SW480 (cell line): ENCODE data around the gene ELOVL2.

Experiments
- DNase-seq: peaks from one replicate; pipeline ENCODE4 v3.0.0-alpha.2; 2016; ENCODE audit warnings: low spot score

The ELOVL2 gene

DNA sequence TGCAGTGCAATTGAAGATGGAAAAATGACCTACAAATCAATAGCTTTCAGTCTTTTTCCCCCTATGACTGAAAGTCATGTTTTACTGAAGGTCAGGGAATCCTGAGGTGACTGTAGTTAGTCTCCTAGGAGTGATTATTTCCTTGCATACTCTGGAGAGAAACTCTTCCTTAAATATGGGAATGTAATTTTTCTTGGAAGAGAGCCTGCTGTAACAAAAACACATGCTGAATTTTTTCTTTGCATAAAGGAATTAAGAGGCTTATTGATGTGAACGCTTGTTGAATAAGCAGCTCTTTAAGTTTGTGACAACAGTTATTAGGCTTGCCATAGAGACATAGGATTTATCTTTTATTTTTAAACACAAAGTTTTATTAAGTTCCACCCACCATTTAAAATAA, 64.5 kb downstream of the ELOVL2 start:
- DNase-seq: no peak

DNA sequence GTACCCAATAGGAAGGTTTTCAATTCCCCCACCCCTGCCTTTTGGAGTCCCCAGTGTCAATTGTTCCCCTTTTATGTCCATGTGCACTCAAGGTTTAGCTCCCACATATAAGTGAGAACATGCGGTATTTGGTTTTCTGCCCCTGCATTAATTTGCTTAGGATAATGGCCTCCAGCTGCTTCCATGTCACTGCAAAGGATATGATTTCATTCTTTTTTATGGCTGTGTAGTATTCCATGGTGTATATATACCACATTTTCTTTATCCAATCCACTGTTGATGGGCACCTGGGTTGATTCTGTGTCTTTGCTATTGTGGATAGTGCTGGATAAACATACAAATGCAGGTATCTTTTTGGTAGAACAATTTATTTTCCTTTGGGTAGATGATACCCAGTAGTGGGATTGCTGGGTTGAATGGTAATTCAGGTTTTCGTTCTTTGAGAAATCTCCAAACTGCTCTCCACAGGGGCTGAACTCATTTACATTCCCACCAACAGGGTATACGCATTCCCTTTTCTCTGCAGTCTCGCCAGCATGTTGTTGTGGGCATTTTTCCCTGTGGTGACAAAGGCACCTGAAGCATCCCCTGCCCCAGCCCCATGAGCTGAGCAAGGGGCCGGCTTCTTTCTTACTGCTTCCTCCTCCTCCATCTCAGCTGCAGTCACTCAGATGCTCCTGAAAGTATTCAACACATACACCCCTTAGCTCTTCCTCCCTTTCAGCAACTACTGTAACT, 66.7 kb downstream of the ELOVL2 start:
- DNase-seq: no peak

DNA sequence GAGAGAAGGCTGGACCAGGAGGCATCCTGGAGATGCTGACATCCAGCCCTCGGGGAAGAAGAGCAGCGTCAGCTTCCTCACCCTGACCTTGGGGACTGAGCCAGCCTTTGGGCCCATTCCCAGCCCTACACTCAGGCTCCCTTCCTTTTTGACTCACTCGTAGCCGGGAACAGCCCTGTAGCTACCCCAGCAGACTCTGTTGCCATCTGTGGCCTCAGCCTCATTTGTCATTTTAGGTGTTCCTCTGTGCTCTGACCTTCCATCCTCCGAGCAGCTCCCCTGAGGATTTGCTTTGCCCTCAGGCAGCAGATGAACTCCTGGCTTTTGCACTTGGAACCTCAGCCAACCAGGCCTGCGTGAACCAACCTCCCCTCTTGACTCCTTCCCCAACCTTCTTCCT, 67.5 kb downstream of the ELOVL2 start:
- DNase-seq: no peak

DNA sequence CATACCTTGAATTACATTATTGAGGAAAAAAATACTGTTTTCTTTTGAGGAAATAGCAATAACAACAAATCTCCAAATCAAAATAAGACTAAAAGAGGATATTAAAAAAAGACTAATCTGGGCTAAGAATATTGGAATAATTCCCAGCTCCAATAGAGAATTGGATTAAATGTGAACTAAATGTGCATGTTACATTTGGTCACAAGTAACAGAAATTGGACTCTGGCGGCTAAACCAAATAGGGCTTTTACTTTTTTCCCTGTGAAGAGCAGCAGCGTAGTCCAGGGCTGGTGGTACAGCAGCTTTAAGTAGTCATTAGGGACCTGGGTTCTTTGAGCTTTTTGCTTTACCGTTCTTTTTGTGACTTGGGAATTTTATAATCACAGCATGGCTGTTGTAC, 71.9 kb downstream of the ELOVL2 start:
- DNase-seq: no peak

DNA sequence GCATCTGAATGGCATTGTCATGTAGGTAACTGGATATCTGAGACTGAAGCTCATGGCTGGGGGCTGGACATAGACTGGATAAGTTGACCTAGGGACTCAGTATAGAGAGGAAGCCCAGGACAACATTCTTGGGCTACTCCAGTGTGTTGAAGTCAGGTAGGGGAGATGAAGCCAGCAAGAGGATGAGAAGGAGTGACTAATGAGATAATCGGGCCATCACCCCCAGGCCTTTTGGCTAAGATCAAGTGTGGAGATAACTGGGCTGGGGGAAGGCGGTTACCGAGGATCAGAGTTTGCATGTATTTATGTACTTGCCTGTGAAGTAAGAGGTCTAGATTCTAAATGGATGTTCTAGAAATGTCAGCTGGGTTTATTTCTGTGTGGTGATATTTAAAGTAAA, 73.4 kb downstream of the ELOVL2 start:
- no peak for DNase-seq

DNA sequence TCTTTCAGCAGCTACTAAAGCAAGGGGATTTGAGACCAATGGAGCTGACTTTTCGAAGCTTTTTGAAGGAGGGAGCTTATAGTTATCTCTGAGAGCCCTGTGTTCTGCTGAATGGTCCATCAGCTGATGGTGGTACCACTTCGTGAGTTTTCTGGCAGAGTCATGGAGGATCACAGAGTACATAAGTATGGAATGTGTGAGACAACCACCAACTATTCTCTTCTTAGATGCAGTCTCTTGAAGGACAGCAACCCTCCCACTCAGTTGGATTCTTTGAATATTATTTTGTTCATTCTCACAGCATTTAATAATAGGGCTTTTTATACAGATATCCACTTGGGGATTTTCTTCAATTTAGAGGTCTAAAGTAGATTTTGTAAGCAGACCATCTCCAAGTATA, 75.3 kb downstream of the ELOVL2 start:
- DNase-seq: no peak

DNA sequence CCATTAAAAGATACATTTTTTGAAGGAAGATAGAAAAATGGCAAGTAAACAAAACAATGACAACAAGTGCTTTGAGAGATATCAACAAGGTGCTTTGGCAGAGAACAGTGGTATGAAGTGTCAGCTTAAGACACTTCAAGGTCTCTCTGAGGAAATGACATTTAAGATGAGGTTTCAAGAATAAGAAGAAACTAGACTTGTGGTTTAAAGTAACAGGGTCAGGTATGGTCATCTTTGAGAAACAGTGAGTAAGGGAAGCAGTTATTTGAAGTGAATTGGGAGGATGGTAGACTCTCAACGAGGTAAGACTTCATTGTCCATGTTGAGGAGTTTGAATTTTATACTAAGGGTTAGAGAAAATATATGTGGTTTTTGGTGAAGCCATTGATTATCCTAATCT, 79.4 kb downstream of the ELOVL2 start:
- DNase-seq: no peak

DNA sequence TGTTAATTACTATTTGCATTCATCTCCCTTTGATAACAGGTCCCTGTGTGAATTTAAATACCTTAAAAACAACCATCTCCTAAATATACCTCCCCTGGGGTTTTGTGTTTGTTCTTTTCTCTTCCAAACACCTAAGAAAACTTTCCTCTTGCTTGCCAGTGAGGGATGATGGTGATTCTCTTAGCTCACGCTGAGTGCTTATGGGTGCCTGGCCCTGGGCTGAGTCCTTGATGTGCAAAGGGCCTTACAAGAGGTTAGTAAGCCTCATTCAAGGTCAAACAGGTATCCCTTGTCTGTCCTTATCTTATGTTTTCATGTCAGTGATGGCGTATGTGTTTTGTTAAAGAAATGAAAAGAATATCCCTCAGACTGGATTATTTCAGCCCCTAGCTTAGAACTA, 81.0 kb downstream of the ELOVL2 start:
- DNase-seq: no peak

DNA sequence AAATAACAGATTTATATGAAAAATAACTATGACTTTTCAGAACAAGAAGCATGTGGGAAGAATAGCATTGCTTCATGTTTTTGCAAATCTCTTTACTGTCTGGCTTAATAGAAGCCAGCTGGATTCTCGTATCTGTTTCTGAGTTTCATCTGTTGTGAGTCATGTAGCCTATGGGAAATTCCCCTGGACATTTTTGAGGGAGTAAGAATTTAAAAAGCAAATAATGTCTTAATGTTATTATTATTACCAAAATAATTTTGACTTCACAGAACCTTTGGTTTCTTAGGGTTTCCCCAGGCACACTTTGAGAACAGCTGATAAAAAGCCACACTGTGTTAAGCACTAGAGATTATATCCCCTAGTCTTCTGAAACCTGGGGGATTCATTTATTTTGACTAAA, 81.4 kb downstream of the ELOVL2 start:
- no peak for DNase-seq

DNA sequence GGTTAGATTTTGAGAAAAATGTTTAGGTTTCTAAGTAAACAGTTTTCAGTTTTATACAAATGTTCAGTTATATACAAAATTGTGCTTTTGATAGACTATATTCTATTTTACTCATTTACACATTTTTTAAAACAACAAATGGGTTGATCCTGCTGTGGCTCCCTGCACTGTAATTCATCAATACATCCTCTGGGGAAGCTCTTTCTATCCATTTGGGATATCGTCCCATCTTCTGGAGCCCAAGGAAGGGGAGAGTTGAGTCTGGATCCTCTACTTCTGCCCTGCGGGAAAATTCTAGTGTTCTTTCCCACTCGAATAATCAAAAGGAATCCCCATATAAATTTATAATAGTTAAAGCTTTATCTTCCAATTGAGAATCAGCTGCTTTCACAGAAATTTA, 82.3 kb downstream of the ELOVL2 start:
- no peak for DNase-seq

DNA sequence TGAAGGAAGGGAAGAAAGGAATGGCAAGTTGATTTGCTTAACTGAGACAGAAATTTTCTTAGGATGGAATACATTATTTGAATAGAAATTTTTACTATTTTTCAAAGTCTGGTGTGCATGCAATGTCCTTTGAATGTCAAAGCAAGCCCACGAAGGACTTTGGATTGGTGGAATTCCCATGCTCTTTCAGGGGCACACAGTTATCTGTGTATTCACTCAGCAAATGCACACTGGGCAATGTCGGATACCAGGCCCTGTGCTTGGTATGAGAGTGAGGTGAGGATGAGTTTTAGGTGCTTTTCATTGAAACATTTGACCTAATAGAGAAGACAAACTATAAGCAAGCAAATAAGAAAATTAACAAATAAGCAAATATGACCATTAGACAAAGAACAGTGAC, 83.9 kb downstream of the ELOVL2 start:
- no peak for DNase-seq

DNA sequence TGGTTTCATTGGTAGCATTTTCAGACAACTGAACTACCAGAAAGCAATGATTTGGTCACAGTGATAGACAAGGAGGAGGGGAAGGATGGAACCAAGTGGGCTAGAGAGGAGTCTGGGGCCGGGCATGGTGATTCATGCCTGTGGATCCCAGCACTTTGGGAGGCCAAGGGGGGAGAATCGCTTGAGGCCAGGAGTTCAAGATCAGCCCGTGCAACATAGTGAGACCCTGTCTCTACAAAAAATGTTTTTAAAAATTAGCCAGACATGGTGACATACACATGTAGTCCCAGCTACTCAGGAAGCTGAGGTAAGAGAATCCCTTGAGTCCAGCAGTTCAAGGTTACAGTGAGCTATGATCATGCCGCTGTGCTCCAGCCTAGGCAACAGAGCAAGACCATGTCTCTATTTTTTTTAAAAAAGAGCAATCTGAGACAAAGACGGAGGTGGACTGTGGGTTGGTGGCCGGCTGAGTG, 86.7 kb downstream of the ELOVL2 start:
- no peak for DNase-seq

DNA sequence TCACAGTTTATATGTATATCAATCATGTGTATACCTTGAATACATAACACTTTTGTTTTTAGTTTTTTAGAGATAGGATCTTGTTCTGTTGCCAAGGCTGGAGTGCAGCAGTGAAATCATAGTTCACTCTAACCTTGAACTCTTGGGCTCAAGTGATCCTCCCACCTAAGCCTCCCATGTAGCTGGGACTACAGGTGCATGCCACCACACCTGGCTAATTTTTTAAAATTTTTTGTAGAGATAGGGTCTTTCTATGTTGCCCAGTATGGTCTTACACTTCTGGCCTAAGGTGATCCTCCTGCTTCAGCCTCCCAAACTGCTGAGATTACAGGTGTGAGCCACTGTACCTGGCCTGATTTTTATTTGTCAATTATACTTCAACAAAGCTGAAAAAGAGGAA, 87.3 kb downstream of the ELOVL2 start:
- no peak for DNase-seq

DNA sequence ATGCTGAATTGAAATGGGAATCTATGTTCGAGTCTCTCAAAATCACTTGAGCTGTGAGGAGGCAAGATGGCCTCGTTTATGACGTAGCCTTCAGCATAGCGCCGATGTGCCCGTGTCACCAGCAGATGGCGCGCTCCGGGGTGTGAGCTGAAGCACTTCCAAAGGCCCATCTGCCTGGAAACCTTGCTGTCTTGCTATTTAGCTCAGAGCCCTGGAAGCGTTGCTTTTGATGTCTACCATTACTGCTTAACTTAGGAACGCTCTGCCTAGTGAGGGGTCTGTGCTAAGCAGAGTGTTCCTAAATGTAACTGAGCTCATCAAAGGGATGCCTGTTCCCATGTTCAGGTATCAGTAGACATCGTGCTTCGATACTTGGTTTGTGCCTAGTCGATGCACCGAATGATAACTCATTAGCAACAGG, 89.5 kb downstream of the ELOVL2 start:
- DNase-seq: peak; percentile 23

DNA sequence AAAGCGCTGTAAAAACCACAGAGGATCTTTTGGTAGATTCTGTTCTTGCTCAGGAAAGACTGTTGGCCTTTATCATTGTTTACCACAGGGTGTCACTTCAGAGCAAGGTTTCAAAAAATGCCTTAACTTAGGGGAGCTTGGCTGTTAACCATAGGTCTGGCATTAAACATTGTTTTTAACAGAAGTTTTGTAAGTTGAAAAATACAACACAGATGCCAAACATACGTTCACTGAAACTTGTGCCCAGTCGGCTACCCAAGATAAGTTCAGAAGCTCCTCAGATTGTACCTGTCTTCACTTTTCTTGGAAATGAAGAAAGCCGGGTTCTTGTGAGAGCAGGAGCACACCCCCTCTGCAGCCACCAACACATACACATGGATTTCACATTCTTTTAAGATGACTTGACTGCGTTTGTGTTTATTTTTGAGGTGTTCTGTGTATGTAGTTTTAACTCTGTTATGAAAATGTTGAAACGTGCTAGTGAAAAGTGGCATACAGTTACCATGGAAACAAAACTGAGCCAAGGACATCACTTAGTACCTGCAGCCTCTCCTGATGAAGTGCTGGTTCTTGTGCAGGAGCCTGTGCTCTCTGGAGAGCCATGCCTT, 92.3 kb downstream of the ELOVL2 start:
- DNase-seq: peak; percentile 30

DNA sequence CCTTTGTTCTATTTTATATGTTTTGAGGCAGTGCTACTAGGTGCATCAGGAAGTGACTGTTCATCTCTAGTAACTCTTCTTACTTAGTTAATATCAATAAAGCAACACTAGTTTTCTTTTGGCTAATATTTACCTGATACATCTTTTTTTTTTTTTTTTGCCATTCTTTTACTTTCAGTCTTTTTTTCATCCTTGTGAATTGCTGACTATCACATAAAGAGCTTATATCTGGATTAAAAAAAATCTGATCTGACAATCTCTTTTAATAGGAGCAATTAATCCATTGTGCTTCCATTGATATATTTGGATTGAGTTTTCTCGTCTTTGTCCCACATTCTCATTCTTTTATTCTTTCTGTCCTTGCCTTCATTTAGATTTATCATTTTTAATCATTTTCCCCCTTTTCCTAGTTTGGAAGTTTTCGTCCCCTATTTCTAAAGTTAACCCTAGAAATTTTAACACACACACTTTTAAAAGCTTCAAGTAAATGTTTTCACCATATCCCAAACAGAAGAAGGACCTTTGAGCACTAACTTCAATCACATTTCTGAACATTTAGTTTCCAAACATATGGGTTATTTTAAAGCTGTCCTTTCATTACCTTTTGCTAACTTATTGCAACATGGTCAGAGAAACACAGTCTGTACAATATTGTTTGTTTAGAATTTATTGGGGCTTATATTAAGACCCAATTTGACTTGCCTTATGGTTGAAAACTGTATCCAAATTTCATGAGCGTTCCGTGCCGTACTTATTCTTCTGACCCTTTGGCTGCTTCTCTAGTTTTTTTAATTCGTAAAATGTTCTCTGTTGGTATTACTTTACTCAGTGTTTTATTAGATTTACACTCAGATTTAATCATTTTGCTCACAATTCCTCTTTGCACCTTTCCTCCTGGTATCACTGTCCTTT, 94.3 kb downstream of the ELOVL2 start:
- DNase-seq: no peak

DNA sequence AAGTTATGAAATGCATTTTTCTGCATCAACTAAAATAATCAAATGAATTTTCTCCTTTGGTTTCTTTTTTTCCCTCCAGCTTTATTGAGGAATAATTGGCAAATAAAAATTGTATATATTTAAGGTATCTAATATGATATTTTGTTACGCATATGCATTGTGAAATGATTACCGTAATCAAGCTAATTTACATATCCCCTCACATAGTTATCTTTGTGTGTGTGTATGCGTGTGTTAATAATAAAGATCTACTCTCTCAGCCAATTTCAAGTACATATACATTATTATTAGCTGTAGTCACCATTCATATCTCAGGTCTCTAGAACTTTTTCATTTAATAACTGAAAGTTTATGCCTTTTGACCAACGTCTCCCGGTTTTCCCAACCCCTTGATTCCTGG, 96.1 kb downstream of the ELOVL2 start:
- no peak for DNase-seq

DNA sequence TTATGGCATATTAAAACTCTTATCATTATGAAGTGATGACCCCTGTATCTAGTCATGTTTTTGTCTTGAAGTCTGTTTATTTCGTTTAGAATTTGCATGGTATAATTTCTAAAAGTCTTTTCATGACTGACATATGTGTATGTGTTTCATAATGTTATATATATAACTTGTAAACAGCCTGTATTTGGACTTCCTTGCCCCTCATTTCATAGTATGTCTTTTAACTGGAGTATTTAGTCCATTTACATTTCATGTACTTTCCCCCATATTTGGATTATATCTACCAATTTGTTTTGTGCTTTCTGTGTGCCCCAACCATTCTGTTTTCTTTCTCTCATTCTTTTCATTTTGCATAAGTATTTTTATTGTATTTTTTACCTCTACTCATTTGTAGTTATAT, 98.3 kb downstream of the ELOVL2 start:
- no peak for DNase-seq

DNA sequence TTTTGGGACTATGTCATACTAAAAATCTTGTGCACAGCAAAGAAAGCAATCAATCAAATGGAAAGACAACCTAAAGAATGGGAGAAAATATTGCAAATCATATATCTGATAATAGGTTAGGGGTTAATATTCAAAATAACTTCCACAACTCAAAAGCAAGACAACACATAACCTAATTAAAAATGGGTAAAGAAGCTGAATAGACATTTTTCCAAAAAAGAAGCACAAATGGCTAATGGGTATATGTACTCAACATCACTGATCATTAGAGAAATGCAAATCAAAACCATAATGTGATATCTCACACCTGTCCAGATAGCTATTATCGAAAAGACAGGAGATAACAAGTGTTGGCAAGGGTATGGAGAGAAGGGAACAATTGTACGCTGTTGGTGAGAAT, 104.3 kb downstream of the ELOVL2 start:
- DNase-seq: no peak

DNA sequence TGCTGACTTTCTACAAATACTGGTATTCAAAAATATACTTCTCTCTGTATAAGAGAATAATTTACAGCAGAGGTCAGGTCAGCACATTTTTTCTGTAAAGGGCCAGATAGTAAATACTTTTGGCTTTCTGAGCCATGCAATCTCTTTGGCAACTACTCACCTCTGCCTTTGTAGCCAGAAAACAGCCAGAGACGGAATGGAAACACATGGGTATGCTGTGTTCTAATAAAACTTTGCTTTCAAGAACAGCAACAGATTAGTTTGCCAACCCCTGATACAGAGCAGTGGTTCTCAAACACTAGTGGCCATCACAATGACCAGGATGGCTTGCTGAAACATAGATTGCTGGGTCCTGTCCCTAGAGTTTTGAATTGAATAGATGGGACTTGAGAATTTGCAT, 111.0 kb downstream of the ELOVL2 start:
- no peak for DNase-seq
